Suprapubic skin (tissue), 4 donors: ENCODE results near the gene HRH2.

Experiments
- EP300 ChIP-seq: sonication (generic); formaldehyde crosslinking; IDR thresholded peaks from one replicate; pipeline ENCODE4 v1.6.1; 2017; ENCODE audit warnings: antibody characterized with exemption
- POLR2A ChIP-seq, 2 donors: fragments of 450-650 bp; IDR thresholded peaks; one replicate each; pipeline ENCODE4 v1.6.1; 2017; ENCODE audit warnings: antibody characterized with exemption in 2 of 2, mild to moderate bottlenecking in 2 of 2, moderate library complexity in 2 of 2
- POLR2AphosphoS5 ChIP-seq, 3 donors: sonication (generic); formaldehyde crosslinking; IDR thresholded peaks; one replicate each; pipeline ENCODE4 v1.6.1; 2017; ENCODE audit warnings: antibody characterized with exemption in 3 of 3
- TF ChIP-seq, protein P1 (sequence below), 2 donors: fragments of 200-600 bp in 1 of 2; fragments of 450-650 bp in 1 of 2; sonication (generic) in 1 of 2; IDR thresholded peaks; one replicate each; pipeline ENCODE4 v1.5.1; 2016 to 2019; ENCODE audit warnings: antibody characterized with exemption in 2 of 2, mild to moderate bottlenecking in 1 of 2, moderate library complexity in 1 of 2

DNA sequence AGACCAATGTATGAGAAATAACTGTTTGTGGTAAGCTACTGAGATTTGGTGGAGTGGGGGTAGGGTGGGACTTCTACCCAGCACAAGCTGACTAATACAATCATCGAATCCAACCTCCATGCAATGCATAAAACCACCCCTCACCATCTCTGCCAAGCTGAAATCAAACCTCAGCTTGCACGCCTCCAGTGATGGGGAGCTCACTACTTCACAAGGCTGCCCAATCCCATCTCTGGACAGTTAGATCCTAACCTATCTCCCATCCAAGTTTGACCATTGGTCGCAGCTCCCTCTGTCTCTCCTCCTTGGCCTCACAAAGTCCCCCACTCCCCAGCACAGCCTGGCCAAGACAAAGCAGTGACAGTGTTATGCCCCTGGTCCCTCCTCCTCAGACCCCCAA, 47.0 kb upstream of the HRH2 start:
- TF ChIP-seq POLR2AphosphoS5 (IDR thresholded peaks at IDR 0.05) (no peak), POLR2A (IDR thresholded peaks at IDR 0.05) (no peak), EP300 (no peak)
- TF ChIP-seq, protein P1, sequence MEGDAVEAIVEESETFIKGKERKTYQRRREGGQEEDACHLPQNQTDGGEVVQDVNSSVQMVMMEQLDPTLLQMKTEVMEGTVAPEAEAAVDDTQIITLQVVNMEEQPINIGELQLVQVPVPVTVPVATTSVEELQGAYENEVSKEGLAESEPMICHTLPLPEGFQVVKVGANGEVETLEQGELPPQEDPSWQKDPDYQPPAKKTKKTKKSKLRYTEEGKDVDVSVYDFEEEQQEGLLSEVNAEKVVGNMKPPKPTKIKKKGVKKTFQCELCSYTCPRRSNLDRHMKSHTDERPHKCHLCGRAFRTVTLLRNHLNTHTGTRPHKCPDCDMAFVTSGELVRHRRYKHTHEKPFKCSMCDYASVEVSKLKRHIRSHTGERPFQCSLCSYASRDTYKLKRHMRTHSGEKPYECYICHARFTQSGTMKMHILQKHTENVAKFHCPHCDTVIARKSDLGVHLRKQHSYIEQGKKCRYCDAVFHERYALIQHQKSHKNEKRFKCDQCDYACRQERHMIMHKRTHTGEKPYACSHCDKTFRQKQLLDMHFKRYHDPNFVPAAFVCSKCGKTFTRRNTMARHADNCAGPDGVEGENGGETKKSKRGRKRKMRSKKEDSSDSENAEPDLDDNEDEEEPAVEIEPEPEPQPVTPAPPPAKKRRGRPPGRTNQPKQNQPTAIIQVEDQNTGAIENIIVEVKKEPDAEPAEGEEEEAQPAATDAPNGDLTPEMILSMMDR (IDR thresholded peaks at IDR 0.05): no peak
